Right cardiac atrium (tissue), 5 donors: Measurements from ENCODE around the gene NRTN. TPM values are rescaled to one million over a fixed set of nuclear protein-coding genes. Genes with fewer than 3 reads are reported as not detected.
A peak's percentile ranks its signal among the peaks of the same experiment; 100 is the strongest.

Experiments
- ATAC-seq, 2 donors: fragments of 200-7000 bp; cut with Tn5 transposase; one replicate each; pipeline versions ENCODE4 v1.8.0 to v1.9.1; 2020; ENCODE audit warnings: moderate library complexity in 2 of 2, mild to moderate bottlenecking in 1 of 2
- DNase-seq, 3 donors: peaks; one replicate each; pipeline ENCODE4 v3.0.0-alpha.2; 2020
- H3K27ac ChIP-seq: one replicate; pipeline ENCODE4 v1.5.1; 2013; ENCODE audit warnings: mild to moderate bottlenecking, low read length, control low read depth, moderate library complexity
- H3K27me3 ChIP-seq: one replicate; pipeline ENCODE4 v1.6.1; 2013; ENCODE audit not compliant: control insufficient read depth, insufficient read depth
- H3K4me1 ChIP-seq: one replicate; pipeline ENCODE4 v1.6.1; 2013; ENCODE audit warnings: low read length; ENCODE audit not compliant: control insufficient read depth, insufficient read depth
- H3K4me3 ChIP-seq: one replicate; pipeline ENCODE4 v1.5.1; 2013; ENCODE audit warnings: low read length, control low read depth
- H3K9me3 ChIP-seq: one replicate; pipeline ENCODE4 v1.6.1; 2013; ENCODE audit warnings: low read length; ENCODE audit not compliant: control insufficient read depth
- WGBS: extraction: QIAGEN DNeasy Blood & Tissue Kit; methylation state at CpG from one replicate; pipeline ENCODE4 v1.1.7; 2013; 5-methylcytosine and 5-hydroxymethylcytosine counted together
- intact Hi-C, 4 donors: fragments of 100-400 bp; cut with DNase I; formaldehyde crosslinking; loops; one replicate each; pipeline versions ENCODE4 v1.11.0 to v1.14.0; 2022 to 2023
- polyA plus RNA-seq: library from polyadenylated mRNA; stranded (reverse); fragments of 200-250 nt; gene quantifications from one replicate; pipeline ENCODE4 v1.2.3, GENCODE V29; 2013
- total RNA-seq, 4 donors: library from RNA; stranded (reverse); fragmentation: NEBNext Ultra II Directional; extraction: Animal tissue kit (Norgen Biotek cat#: 25700); gene quantifications; one replicate each; pipeline ENCODE4 v1.2.1, GENCODE V29; 2021
- donor health status: healthy with polysubstance abuse.
- donor health status: DM: no; HTN: yes; CAD: no.
- donor health status: DM: no; HTN: no; CAD: no.
- donor health status: DM: no; HTN: yes; CAD: no; lungs with severe emphysema.
- donor health status: DM: yes; HTN: yes; CAD: no.

Gene NRTN
- total and polyA plus RNA-seq, 5 donors: 31.6 to 57.1 (median 48.8) TPM

GRCh38 chr19:5817218-5817617 is 12.4 kb downstream of the NRTN start:
- ATAC-seq: no peak
- H3K4me3 ChIP-seq: no peak overlapping the region
- H3K4me1 ChIP-seq: no peaks in the 10 kb centered on the region
- intact Hi-C loops: no loop called here
- H3K27ac ChIP-seq: no peak overlapping the region
- DNase-seq: no peak
- no peaks in the 10 kb centered on the region for H3K9me3 ChIP-seq
- H3K27me3 ChIP-seq: no peaks in the 10 kb centered on the region
- WGBS: 97% methylated on average over 2 of the region's 2 CpGs

GRCh38 chr19:5818594-5818993 is 13.7 kb downstream of the NRTN start:
- 79% methylated on average over 10 of the region's 10 CpGs for WGBS
- ATAC-seq: no peak
- no peak for DNase-seq
- Histone ChIP-seq H3K4me1 (no peaks in the 10 kb centered on the region), H3K9me3 (no peaks in the 10 kb centered on the region), H3K4me3 (no peak overlapping the region), H3K27me3 (no peaks in the 10 kb centered on the region), H3K27ac (no peak overlapping the region)
- intact Hi-C loops: no loop called here

- no peak overlapping the region for H3K4me3 ChIP-seq
- H3K4me1 ChIP-seq: no peaks in the 10 kb centered on the region
- 52% methylated on average over 6 of the region's 6 CpGs for WGBS
- no peaks in the 10 kb centered on the region for H3K27me3 ChIP-seq
- no peaks in the 10 kb centered on the region for H3K9me3 ChIP-seq
- DNase-seq: no peak
- intact Hi-C loops: loop anchor here in 2 of 4 donors (10.0 kb wide), 1 partner anchor 64 kb away; no protein-coding TSS in a partner anchor
- H3K27ac ChIP-seq: no peak overlapping the region
- no peak for ATAC-seq
Observed at GRCh38 chr19:5820785-5821184, 15.9 kb downstream of the NRTN start.

GRCh38 chr19:5821521-5822180 is 16.8 kb downstream of the NRTN start:
- WGBS: 63% methylated on average over 8 of the region's 8 CpGs
- H3K9me3 ChIP-seq: no peaks in the 10 kb centered on the region
- ATAC-seq: no peak
- no peak overlapping the region for H3K4me3 ChIP-seq
- H3K27ac ChIP-seq: no peak overlapping the region
- intact Hi-C loops: loop anchor here in 2 of 4 donors (10.0 kb wide), 1 partner anchor 63 kb away; no protein-coding TSS in a partner anchor
- no peak for DNase-seq
- H3K27me3 ChIP-seq: no peaks in the 10 kb centered on the region
- no peaks in the 10 kb centered on the region for H3K4me1 ChIP-seq

GRCh38 chr19:5822181-5822844 is 17.4 kb downstream of the NRTN start:
- Histone ChIP-seq H3K27ac (no peak overlapping the region), H3K4me1 (peaks cover under 1% of the 10 kb centered on the region), H3K27me3 (no peaks in the 10 kb centered on the region), H3K4me3 (no peak overlapping the region), H3K9me3 (no peaks in the 10 kb centered on the region)
- DNase-seq: no peak
- 45% methylated on average over 30 of the region's 30 CpGs for WGBS
- ATAC-seq: no peak
- intact Hi-C loops: loop anchor here in 2 of 4 donors (10.0 kb wide), 1 partner anchor 62 kb away; no protein-coding TSS in a partner anchor

GRCh38 chr19:5823579-5824281 is 18.9 kb downstream of the NRTN start:
- DNase-seq (no peak), ATAC-seq (no peak)
- 81% methylated on average over 30 of the region's 30 CpGs for WGBS
- Histone ChIP-seq H3K4me3 (no peak overlapping the region), H3K9me3 (no peaks in the 10 kb centered on the region), H3K4me1 (peaks cover 2% of the 10 kb centered on the region), H3K27me3 (no peaks in the 10 kb centered on the region), H3K27ac (no peak overlapping the region)
- intact Hi-C loops: loop anchor here in 2 of 4 donors (10.0 kb wide), 1 partner anchor 61 kb away; no protein-coding TSS in a partner anchor

- ATAC-seq (no peak), DNase-seq (no peak)
- intact Hi-C loops: loop anchor here in 2 of 4 donors (10.0 kb wide), 1 partner anchor 60 kb away; no protein-coding TSS in a partner anchor
- Histone ChIP-seq H3K27me3 (no peaks in the 10 kb centered on the region), H3K4me1 (peaks cover 2% of the 10 kb centered on the region), H3K27ac (no peak overlapping the region), H3K4me3 (no peak overlapping the region), H3K9me3 (no peaks in the 10 kb centered on the region)
- 80% methylated on average over 10 of the region's 10 CpGs for WGBS
Observed at GRCh38 chr19:5824751-5825150, 19.9 kb downstream of the NRTN start.

GRCh38 chr19:5825178-5825577 is 20.3 kb downstream of the NRTN start:
- Histone ChIP-seq H3K4me1 (peaks cover 2% of the 10 kb centered on the region), H3K27me3 (no peaks in the 10 kb centered on the region), H3K9me3 (no peaks in the 10 kb centered on the region), H3K4me3 (no peak overlapping the region), H3K27ac (no peak overlapping the region)
- ATAC-seq (no peak), DNase-seq (no peak)
- intact Hi-C loops: loop anchor here in 2 of 4 donors (10.0 kb wide), 1 partner anchor 60 kb away; no protein-coding TSS in a partner anchor
- 88% methylated on average over 21 of the region's 21 CpGs for WGBS

GRCh38 chr19:5826531-5827341 is 21.9 kb downstream of the NRTN start:
- intact Hi-C loops: loop anchor here in 2 of 4 donors (10.0 kb wide), 1 partner anchor 58 kb away; no protein-coding TSS in a partner anchor
- Histone ChIP-seq H3K9me3 (no peaks in the 10 kb centered on the region), H3K27ac (peak overlapping the region; percentile 47), H3K27me3 (no peaks in the 10 kb centered on the region), H3K4me1 (peaks cover 2% of the 10 kb centered on the region), H3K4me3 (no peak overlapping the region)
- DNase-seq: peak; percentile 61 to 85 (median 81)
- ATAC-seq: no peak
- WGBS: 21% methylated on average over 24 of the region's 24 CpGs

GRCh38 chr19:5827342-5827890 is 22.5 kb downstream of the NRTN start:
- H3K9me3 ChIP-seq: no peaks in the 10 kb centered on the region
- H3K27me3 ChIP-seq: no peaks in the 10 kb centered on the region
- peaks cover 2% of the 10 kb centered on the region for H3K4me1 ChIP-seq
- WGBS: 15% methylated on average over 37 of the region's 37 CpGs
- intact Hi-C loops: loop anchor here in 2 of 4 donors (10.0 kb wide), 1 partner anchor 57 kb away; no protein-coding TSS in a partner anchor
- H3K4me3 ChIP-seq: peak overlapping the region; percentile 24
- no peak for DNase-seq
- ATAC-seq: no peak
- peak overlapping the region; percentile 47 for H3K27ac ChIP-seq
